Hepatocyte (in vitro differentiated cells): ENCODE results near the gene ATP5F1D.

Experiments
- CTCF ChIP-seq: fragments of 200-600 bp; sonication (generic); IDR thresholded peaks from 2 replicates; pipeline ENCODE4 v1.5.1; 2016; ENCODE audit warnings: antibody characterized with exemption, mild to moderate bottlenecking; ENCODE audit not compliant: poor library complexity
- EZH2 ChIP-seq: fragments of 200-600 bp; sonication (generic); IDR thresholded peaks from 2 replicates; pipeline ENCODE4 v1.6.1; 2016; ENCODE audit warnings: antibody characterized with exemption, mild to moderate bottlenecking, borderline replicate concordance
- EZH2phosphoT487 ChIP-seq: fragments of 200-600 bp; sonication (generic); IDR thresholded peaks from one replicate; pipeline ENCODE4 v1.6.1; 2018; ENCODE audit warnings: antibody characterized with exemption, mild to moderate bottlenecking, low read depth, moderate library complexity; ENCODE audit not compliant: unreplicated experiment, severe bottlenecking

- no peak for TF ChIP-seq CTCF
- no peak for TF ChIP-seq EZH2
- no peak for TF ChIP-seq EZH2phosphoT487
These were observed 3.3 kb downstream of the ATP5F1D start for GRCh38 chr19:1244693-1245451.
